ENCODE measurements around the gene KLC1. TPM values are rescaled to one million over a fixed set of nuclear protein-coding genes. Genes with fewer than 3 reads are reported as not detected.

KLC1 gene
- total RNA-seq, 1 donor from 2014 or later, result 80.3 TPM

DNA sequence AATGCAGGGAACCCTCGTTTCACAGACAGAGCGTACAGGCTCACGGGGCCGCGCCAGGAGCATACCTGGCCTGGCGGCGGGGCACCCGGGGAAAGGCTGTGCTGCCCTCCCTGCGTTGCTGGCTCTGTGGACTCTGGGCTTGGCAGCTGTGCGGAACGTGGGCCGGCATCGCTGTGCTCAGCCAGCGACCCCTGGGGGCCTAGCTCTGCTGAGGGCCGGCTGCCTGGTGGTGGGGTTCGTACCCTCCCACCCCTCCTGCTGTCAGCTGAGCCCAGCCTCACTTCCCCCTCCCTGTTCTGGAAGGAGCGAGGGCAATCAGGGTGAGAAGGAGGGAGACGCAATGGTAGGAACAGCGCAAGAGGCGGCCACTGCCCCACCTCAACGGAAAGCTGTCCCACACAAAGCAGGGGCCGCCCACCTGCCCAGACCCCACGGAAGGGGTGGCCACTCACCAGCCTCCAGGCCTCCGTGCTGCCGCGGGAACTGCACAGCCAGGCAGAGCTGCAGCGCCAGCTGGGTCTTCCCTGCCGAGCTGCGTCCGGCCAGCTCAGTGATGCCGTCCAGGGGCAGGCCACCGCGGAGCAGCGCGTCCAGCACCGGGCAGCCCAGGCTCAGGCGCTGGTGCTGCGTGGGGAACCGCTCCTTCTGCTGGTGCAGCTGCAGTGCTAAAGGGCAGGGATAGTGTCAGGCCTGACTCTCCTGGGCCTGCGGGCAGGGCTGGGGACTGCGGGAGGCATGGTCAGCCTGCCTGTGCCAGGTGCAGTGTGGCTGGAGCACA is 77.7 kb downstream of the KLC1 start:
- ATAC-seq, result no peak

DNA sequence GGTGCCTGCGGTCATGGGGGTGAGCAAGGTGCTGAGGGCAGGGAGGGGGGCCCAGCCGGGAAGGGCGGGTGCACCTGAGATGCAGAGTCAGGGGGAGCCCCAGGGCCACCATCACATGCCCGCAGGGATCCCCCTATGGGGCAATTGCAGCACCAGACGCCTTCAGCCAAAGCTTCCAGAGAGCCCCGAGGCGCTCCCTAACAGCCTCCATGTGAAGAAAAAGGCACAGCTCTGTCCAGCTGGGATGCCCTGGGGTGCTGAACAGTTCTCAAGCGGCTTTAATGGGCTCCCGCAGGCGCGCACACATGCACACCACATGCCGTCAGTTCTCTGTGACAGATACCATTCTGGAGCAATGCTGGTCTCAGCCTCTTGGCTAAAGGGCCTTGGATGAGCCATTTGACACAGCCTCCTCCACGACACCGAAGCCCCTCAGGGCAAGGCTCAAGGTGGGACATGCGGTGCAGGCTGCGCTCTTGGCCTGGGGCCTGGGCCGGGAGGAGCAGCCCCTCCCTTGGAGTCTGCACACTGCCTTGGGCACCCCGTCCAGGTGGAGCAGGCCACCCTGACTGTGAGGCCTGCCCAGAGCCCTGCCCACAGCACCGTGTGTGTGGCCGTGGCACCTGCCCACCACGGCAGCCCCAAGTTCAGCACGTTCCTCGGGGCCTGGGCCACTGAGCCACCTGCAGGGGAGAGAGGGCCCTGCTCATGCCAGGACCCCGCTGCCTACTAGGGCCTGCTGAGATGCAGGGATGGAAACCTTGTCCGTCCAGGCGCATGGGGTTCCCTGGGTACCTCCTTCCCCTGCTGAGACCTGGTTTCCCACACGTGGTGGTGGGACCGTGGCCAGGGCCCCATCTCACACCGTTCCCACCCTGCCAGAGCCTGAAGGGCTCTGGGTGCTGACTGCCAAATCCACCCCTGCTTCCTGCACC is 78.6 kb downstream of the KLC1 start:
- no peak for ATAC-seq

DNA sequence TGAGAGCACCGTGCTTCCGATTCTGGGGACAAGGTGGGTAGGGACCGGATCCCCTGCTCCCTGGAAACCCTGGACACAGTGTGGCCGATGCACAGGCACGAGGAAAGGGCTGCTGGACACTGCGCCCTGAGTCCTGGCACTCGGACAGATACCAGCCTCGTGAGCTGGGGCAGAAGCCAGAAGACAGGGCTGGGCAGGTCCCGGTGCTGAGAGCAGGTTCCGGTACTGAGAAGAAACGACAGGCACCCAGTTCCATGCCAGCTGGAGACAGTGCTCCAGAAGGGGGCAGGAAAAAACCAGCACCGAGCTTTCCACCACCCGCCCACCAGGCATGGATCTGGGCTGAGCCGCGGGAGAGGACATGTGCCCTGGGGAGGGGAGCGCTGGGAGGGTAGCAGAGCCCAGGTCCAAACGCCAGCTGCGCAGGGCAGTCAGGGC is 79.8 kb downstream of the KLC1 start:
- ATAC-seq, result no peak

DNA sequence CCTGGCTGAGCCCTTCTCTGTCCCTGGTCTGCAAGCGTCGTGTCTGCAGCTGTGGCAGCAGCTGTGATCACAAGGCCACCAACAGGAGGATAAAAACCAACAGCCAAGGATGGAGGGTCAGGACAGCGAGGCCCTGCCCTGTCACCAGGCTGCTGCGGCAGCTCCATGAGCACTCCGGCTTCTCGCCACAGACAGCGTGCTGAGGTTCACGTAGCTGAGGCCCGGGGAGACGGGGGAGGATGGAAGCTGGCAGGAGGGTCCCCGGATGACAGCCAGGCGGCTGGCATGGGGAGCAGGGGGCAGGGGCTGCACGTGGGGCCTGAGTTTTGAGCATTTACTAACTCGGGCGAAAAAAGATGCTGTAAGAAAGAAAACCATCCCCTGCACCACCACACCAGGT is 80.8 kb downstream of the KLC1 start:
- no peak for ATAC-seq

DNA sequence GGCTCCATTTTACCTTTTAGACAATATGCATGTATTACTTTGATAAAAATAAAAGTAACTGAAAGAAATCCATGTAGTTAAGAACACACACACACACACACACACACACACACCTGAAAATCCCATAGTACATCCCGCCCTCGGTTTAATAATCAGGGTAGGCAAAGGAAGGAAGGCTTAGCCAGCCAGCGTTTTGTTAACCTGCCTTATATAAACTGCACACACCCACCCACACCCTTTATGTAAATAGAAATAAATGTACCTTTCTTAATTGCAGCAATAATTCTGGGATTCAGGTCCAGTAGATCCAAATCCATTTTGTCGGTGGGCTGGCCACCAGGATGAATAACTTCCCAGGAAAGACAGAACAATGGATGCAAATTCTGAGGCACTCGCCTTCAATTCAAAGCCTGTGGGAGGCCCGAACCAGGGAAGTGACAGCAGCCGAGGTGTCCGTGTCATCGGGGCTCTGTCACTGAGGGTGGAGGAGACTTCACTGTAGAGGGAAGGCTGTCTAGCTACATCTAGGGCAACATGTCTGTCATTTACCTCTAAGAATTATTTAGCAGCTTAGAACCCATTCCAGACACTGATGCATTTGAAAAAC is 81.9 kb downstream of the KLC1 start:
- ATAC-seq, result peak; percentile 13

DNA sequence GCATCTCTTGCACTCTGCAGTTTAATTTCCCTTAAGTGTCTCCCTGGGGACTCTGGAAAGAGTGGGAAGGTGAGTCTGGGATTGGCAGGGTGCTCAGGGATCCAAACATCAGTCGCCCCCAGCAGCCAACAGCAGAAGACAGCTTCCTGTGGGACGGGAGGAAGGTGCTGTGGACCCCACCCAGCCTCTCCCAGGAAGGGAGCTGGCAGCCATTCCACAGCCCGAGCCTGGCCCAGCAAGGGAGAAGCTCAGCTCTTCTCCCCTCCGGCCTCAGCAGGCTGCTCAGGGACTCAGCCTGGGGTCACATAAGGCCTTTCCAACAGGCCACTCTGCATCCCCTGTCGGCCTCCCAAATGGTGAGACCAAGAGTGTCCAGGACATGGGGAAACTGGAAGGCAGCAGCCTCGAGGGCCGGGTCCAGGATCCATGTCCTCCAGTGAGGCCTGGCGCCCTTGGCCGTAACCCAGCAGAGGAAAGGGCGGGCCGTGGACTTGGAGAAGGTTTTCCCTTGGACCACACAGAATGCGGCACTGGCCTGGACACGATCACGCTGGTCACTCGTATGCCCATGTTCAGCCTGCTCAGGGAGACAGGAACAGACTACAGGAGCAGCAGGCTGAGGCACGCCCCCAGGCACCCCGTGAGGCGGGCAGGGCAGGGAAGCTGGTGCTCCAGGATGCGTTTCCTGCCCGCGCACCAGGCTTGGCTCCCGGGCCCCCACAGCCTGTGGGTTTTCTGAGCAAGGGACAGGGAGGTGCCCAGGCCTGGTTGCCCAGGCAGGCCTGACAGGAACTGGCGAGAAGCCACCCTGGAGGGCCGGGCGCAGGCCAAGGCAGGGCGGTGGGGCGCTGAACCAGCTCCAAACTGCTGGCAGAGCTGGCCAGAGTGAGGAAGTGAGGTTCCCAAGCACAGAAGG is 82.8 kb downstream of the KLC1 start:
- peak; percentile 60 for ATAC-seq

DNA sequence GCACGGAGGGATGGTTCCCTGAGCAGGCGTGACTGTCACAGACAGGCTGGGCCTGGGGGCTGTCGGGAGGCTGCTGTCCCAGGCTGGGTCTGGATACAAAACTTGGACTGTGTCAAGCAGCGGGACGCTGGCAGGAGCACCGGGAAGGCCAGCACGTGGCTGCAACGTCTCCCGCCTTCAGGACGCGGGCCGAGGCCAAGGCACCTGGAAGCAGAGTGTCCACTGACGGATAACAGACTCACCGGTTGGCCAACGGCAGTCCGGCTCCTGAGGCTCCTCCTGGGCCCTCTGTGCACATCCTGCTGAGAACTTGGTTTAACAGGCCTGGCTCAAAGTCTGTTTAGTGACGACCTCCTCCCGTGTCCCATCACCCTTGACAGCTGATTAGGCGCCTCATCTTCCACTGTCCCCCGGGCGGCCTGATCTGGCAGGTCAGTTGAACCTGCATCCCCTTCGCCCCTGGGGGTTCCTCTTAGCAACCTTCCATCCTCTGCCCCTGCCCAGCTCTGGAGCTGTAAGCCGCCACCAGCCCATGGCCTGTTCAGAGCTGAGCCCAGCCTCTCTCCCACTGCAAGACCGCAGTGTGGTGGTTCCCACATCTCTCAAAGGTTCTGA is 83.7 kb downstream of the KLC1 start:
- no peak for ATAC-seq

DNA sequence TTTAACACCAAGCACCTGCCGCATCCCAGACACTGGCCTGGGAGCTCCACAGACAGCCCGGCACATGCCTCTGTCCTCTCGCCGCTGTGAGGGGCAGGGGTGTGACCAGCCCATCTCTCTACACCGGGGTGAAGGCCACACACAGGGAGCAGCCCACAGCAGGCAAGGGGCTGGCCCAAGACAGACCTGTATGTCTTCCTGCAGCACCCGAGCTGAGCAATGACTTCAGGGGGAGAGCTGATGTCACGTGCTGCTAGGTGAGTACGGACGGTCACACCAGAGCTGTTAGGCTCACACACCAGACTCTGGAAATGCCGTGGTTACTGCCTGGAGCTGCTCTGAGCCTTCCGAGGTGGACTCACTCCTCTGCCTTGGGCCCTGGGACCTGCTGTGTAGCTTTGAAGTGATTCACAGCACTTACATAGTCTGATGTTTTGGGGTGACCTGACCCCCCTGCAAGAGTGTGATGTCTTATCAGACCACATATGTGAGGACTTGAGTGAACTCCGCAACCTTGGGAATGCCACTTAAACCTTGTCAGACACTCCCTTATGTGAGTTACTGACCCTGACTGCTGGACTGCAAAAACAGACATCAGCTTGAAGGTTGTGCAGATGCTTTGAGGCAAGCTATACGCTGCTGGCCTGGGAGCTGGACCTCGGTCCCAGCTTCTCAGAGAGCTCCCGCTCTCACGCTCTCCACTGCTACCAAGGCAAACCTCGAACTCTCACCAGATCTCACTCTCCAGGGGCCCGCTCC is 84.5 kb downstream of the KLC1 start:
- no peak for ATAC-seq

DNA sequence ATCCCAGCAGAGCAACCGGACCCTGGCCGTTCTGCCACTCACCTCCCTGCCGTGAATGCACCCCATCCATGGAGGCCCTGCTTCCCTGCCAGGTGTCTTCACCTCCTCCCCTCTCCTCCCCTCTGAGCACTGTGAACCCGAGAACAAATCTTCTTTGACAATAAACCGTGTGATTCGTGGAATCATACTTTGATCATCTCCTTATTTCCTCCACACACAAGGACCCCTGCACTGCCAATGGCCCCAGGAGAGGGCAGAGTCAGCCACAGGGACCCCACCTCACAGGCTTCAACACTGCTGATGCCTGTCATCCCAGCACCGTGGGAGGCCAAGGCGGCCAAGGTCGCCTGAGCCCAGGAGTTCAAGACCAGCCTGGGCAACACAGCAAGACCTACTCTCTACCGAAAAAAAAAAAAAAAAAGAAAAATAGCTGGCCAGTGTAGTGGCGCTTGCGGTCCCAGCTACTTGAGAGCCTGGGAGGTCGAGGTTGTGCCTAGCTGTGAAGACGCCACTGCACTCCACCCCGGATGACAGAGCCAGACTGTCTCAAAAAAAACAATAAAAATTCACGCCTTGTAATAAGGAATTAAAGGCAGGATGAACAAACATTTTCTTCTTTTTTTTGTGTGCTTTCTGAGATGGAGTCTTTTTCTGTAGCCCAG is 85.2 kb downstream of the KLC1 start:
- no peak for ATAC-seq

DNA sequence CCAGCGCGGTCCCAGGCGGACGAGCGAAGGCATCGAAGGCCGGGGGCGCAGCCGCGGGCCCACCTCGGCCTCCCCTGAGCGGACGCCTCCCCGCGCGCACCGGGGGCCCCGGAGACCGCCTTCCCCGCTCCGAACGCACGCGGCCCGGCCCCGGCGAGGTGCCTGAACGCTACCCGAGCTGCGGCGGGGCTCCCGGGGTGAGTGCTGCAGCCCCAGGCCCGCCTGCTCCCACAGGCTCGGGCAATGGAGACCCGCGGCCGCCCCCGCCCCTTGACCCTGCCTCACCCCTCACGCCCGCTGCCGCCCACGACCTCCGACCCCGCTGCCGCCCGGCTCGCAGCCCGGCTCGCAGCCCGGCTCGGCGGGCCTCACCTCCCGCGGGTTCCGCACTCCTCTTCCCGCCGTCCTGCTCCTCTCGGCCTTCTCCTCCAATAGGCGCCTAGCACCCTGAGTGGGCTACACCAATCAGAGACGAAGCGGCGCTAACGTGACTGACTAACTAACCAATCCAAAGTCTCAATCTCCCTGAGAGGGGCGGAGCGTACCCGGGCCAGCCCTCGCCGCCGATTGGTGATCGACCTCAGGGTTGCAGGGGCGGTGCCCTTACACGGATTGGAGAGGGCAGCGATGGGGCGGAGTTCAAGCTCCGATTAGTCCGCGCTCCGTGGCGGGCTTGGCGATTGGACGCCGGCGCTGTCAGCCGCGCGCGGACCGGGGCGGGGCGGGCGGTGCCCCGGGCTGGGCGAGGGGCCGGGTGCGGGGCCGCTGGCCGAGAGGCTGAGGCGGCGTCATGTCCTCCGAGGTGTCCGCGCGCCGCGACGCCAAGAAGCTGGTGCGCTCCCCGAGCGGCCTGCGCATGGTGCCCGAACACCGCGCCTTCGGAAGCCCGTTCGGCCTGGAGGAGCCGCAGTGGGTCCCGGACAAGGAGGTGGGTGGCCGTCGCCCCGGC is 86.3 kb downstream of the KLC1 start, which contains the start of the genes XRCC3 and ZFYVE21:
Gene XRCC3 (minus strand): TSS at position 400 of the 949 bp plus-strand sequence. CDS start 4,364 bp downstream, outside the sequence.
Gene ZFYVE21 (plus strand): TSS at position 759 of the 949 bp plus-strand sequence. CDS start 32 bp downstream, at position 791.
- ATAC-seq, result peak; percentile 86

DNA sequence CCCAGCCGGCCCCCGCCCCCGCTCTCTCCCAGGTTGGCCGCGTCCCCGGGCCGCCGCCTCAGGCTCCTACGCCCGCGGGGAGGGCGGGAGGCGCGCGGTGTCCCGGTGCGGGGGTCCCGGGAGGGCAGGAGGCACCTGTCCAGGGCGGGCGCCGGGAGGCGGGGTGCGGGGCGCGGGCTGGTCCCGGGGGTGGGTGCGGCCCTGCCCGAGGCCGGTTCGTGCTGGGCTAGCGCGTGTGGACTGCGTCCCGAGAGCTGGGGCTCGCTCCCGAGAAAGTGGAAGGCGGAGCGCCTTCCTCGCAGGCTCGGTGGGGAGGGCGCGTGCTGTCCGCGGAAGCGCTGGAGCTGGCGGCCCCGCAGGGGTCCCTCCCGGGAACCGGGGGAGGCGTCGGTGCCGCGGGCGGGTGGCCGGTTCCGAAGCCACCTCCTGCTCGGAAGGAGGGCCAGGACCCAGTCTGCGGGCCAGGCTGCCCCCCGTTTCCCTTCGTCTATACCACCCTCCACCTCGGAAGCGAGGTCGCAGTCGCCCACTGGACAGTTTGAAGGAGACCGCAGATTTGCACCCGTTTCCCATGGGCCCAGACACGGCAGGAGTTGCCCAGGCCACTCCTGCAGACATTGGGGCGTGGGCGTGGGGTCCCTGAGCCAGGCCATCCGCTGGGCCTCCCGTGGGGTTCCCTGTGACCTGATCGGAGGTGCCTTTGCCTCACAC is 87.2 kb downstream of the KLC1 start:
- ATAC-seq, result peak; percentile 0

DNA sequence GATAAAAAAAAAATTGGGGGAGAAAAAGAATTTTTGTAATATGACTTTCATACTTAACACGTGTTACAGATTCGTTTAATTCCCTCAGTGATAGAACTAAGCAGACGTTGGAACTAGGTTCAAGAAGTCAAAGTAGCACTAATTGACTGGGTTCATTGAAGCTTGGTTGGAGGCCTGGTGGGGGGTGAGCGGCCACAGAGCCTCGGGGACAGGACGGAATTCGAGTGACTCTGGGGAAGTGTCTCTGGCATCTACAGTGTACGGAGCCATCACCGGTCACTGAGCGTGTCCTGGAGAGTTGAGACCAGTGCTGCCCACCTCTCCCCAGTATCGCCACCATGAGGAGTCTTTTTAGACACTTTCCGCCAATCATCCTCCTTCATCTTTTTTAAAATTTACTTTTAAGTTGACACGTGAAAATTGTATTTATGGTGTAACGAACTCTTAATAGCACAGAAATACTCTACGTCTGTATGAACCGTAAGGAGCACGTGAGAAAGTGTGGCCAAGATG is 87.9 kb downstream of the KLC1 start:
- no peak for ATAC-seq

DNA sequence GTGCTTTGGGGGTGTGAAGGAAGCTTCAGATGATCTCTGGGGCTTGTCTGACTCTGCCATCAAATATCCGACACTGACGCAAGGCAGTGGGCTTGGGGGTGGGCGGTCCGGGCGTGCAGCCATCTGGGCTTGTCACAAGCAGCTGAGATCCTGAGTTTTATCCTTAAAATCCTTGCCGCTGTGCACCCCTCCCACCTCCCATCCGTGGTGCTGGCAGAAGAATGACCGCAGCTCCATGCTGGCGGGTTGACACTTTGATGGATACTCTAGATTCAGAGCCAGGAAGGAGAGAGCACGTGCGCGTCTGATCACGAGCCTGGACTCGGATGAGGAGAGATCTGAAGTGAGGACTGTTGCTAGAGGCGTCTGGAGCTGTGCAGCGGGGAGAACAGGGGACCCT is 89.6 kb downstream of the KLC1 start:
- ATAC-seq, result no peak

DNA sequence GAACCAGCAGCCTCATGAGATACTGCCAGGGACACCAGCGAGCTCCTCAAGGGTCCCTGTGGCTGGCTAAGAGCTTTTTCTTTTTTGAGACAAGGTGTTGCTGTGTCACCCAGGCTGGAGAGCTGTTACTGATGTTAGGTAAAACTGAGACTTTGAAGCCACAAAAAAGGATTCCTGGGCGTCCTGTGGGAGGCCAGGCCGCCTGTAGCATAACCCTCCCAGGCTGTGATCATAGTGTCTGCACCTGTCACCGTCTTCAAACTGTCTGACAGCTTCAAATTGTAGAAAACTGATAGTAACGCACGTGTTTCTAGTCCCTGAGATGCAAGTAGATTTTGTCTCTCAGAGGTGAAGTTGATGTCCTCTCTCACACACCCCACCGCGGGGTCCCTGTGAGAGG is 90.7 kb downstream of the KLC1 start:
- ATAC-seq, result no peak

DNA sequence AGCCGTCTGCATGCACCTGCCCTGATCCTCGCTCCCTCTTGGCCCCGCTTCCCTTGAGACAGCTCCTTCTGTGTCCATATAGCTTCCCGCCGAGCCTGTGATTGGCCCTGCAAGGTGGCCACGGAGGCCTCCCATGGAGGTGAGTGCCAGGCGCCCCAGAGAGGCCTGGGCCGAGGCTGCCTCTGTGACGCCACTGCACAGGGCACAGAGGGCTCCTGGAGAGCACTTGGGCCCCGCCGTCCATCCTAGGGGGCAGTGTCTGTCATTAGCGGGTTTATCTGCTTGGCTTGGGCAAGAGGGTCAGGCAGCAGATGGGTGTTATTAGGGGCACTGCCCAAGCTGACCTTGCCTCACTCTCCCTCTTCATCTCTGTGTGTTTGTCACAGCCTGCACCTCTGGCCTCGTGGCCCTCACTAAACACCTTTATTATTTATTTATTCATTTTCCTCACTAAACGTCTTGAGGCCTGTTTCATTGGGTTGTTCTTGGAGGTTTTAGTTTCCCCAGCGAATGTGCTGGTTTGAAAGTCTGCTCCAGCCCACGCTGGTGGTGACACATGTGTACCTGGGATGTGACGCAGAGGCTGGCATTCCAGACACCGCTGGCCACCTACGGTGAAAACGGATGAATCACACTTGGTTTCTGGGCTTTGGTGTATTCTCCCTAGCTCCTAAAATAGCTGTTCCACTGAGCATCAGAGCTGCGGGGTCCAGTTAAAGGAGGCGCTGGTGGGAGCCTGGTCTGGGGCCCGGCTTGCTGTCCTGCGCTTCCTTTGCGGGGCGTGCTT is 92.5 kb downstream of the KLC1 start:
- ATAC-seq, result peak; percentile 70

DNA sequence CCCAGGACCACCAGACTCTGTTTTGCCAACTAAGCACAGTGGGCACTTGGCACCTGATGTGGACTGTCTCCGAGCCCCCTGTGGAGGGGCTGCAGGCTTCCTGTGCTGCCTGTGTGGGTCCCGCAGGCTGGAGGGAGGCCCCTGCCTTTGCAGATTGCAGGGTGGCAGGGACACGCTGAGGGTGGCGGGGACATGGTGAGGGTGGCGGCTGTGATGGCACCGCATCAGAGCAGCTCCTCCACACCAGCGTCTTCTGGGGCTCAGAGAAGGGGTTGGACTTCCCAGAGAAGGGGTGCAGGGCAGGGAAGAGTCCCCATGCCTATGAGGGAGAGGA is 94.7 kb downstream of the KLC1 start:
- no peak for ATAC-seq

DNA sequence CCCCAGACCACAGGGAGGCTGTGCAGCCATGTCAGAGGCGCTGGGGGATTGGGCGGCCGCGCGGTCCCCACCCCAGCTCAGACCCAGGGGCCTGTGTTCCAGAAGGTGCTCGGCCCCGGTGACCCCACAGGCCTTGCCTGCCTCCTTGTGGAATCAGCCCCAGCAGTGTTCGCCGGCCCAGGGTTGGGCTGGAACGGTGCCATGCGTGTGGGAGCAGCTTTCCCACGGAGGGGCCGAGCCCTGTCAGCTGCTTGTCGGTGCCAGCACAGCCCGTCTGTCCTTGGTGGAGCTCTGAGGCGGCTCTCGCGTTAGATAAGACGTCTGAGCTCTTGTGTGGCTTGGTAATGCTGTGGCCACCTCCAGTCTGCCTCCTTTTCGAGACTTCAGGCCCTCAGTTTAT is 95.1 kb downstream of the KLC1 start:
- peak; percentile 12 for ATAC-seq
